ENCODE results near the gene KCNJ6. TPM values are rescaled to one million over a fixed set of nuclear protein-coding genes. Genes with fewer than 3 reads are reported as not detected.

The KCNJ6 gene
- total and polyA plus RNA-seq, 10 of the 15 experiments (the other 5 are each of a cell fraction or from before 2014, with no cell fraction given), result 0.03 to 0.07 (median 0.04) TPM; not detected in 7

DNA sequence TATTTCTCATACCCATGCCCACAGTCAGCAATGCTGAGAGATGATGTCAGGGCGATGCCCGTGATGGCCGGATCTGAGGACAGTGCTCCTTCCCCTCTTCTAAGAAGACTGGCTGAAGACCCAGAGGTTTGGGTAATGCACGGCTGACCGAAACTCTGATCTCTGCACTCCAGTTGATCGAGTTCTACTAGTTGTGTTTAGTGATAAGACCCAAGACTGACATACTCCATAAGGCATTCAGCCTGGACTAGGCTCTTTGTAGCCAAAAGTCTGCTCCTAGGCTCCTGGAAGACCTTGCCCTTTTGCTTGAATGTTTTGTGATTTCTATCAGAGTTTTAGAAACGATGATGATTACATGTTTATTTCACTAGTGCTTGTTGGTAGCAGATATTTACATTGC lies 298.2 kb downstream of the KCNJ6 start:
- no peak overlapping the region for H2AFZ ChIP-seq (ENCODE audit: control insufficient read depth, low read depth, low read length)
- WGBS (ENCODE audit: insufficient coverage, insufficient replicate concordance, low lambda C conversion rate, missing lambda C conversion rate), result 76% methylated on average over 7 of the region's 7 CpGs
- no peak overlapping the region for H3K27ac ChIP-seq (ENCODE audit: control insufficient read depth, insufficient read depth)
- in situ Hi-C loops (cut with MboI), result no loop called here
- ATAC-seq, result peak; percentile 26
- H3K9ac ChIP-seq (ENCODE audit: control insufficient read depth, insufficient read depth, low read length), result no peak overlapping the region
- intact Hi-C loops (cut with micrococcal nuclease; ENCODE audit: unreplicated experiment), result no loop called here
- H3K4me2 ChIP-seq (ENCODE audit: control insufficient read depth, insufficient read depth), result no peak overlapping the region
- RAD21 ChIA-PET (ENCODE audit: unreplicated experiment), result interaction anchor here (0.9 kb wide), 1 partner anchor 27 kb away, joined by 4 read pairs; no protein-coding TSS in a partner anchor
- TF ChIP-seq, protein P1, sequence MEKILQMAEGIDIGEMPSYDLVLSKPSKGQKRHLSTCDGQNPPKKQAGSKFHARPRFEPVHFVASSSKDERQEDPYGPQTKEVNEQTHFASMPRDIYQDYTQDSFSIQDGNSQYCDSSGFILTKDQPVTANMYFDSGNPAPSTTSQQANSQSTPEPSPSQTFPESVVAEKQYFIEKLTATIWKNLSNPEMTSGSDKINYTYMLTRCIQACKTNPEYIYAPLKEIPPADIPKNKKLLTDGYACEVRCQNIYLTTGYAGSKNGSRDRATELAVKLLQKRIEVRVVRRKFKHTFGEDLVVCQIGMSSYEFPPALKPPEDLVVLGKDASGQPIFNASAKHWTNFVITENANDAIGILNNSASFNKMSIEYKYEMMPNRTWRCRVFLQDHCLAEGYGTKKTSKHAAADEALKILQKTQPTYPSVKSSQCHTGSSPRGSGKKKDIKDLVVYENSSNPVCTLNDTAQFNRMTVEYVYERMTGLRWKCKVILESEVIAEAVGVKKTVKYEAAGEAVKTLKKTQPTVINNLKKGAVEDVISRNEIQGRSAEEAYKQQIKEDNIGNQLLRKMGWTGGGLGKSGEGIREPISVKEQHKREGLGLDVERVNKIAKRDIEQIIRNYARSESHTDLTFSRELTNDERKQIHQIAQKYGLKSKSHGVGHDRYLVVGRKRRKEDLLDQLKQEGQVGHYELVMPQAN (conservative IDR thresholded peaks at IDR 0.05), result no peak
- TF ChIP-seq NR2C1 (IDR thresholded peaks at IDR 0.05) (no peak), IRF4 (IDR thresholded peaks at IDR 0.05; ENCODE audit: low read depth, low read length) (no peak), IKZF2 (IDR thresholded peaks at IDR 0.05) (no peak), TARDBP (IDR thresholded peaks at IDR 0.05; ENCODE audit: borderline replicate concordance) (no peak), ESRRA (IDR thresholded peaks at IDR 0.05; ENCODE audit: low read length) (no peak), ZNF622 (IDR thresholded peaks at IDR 0.05) (no peak)
- TF ChIP-seq, protein P2, sequence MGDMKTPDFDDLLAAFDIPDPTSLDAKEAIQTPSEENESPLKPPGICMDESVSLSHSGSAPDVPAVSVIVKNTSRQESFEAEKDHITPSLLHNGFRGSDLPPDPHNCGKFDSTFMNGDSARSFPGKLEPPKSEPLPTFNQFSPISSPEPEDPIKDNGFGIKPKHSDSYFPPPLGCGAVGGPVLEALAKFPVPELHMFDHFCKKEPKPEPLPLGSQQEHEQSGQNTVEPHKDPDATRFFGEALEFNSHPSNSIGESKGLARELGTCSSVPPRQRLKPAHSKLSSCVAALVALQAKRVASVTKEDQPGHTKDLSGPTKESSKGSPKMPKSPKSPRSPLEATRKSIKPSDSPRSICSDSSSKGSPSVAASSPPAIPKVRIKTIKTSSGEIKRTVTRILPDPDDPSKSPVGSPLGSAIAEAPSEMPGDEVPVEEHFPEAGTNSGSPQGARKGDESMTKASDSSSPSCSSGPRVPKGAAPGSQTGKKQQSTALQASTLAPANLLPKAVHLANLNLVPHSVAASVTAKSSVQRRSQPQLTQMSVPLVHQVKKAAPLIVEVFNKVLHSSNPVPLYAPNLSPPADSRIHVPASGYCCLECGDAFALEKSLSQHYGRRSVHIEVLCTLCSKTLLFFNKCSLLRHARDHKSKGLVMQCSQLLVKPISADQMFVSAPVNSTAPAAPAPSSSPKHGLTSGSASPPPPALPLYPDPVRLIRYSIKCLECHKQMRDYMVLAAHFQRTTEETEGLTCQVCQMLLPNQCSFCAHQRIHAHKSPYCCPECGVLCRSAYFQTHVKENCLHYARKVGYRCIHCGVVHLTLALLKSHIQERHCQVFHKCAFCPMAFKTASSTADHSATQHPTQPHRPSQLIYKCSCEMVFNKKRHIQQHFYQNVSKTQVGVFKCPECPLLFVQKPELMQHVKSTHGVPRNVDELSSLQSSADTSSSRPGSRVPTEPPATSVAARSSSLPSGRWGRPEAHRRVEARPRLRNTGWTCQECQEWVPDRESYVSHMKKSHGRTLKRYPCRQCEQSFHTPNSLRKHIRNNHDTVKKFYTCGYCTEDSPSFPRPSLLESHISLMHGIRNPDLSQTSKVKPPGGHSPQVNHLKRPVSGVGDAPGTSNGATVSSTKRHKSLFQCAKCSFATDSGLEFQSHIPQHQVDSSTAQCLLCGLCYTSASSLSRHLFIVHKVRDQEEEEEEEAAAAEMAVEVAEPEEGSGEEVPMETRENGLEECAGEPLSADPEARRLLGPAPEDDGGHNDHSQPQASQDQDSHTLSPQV (IDR thresholded peaks at IDR 0.05), result no peak
- TF ChIP-seq, protein P3, sequence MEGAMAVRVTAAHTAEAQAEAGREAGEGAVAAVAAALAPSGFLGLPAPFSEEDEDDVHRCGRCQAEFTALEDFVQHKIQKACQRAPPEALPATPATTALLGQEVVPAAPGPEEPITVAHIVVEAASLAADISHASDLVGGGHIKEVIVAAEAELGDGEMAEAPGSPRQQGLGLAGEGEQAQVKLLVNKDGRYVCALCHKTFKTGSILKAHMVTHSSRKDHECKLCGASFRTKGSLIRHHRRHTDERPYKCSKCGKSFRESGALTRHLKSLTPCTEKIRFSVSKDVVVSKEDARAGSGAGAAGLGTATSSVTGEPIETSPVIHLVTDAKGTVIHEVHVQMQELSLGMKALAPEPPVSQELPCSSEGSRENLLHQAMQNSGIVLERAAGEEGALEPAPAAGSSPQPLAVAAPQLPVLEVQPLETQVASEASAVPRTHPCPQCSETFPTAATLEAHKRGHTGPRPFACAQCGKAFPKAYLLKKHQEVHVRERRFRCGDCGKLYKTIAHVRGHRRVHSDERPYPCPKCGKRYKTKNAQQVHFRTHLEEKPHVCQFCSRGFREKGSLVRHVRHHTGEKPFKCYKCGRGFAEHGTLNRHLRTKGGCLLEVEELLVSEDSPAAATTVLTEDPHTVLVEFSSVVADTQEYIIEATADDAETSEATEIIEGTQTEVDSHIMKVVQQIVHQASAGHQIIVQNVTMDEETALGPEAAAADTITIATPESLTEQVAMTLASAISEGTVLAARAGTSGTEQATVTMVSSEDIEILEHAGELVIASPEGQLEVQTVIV (IDR thresholded peaks at IDR 0.05; ENCODE audit: borderline replicate concordance, partially characterized antibody), result no peak
- TF ChIP-seq, protein P4, sequence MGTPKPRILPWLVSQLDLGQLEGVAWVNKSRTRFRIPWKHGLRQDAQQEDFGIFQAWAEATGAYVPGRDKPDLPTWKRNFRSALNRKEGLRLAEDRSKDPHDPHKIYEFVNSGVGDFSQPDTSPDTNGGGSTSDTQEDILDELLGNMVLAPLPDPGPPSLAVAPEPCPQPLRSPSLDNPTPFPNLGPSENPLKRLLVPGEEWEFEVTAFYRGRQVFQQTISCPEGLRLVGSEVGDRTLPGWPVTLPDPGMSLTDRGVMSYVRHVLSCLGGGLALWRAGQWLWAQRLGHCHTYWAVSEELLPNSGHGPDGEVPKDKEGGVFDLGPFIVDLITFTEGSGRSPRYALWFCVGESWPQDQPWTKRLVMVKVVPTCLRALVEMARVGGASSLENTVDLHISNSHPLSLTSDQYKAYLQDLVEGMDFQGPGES (IDR thresholded peaks at IDR 0.05), result no peak
- CTCF ChIA-PET, result interaction anchor here (2.0 to 2.6 kb wide), 2 partner anchors 23 to 25 kb away, joined by 7 to 8 read pairs; no protein-coding TSS in a partner anchor
- POLR2A ChIA-PET, result no interaction called here
- H3K4me3 ChIP-seq, result no peak overlapping the region
- no peak for FAIRE-seq
- no peaks in the 10 kb centered on the region for H3K36me3 ChIP-seq (ENCODE audit: control insufficient read depth in 2 of 2, insufficient read depth in 2 of 2, low read length in 1 of 2)
- SMC1A ChIA-PET (ENCODE audit: uncharacterized antibody, unreplicated experiment), result interaction anchor here (1.0 to 3.2 kb wide), 2 partner anchors 9 to 24 kb away, joined by 3 to 20 read pairs; no protein-coding TSS in a partner anchor
- DNase-seq (ENCODE audit: low read depth, low spot score), result no peak
- H4K20me1 ChIP-seq (ENCODE audit: control insufficient read depth, insufficient read depth), result no peaks in the 10 kb centered on the region
- no peaks in the 10 kb centered on the region for H3K79me2 ChIP-seq (ENCODE audit: control insufficient read depth, insufficient read depth, low read length)
- H3K9me3 ChIP-seq (replicated peaks; ENCODE audit: control insufficient read depth, insufficient read depth, low read length), result no peaks in the 10 kb centered on the region; the same call in 2 of the 3 replicates
- no TSS peak for BruUV-seq (replicated peaks)
- H3K27me3 ChIP-seq (replicated peaks in 1 of 2; ENCODE audit: control insufficient read depth in 2 of 2, insufficient read depth in 2 of 2, low read length in 1 of 2), result no peaks in the 10 kb centered on the region
- no peaks in the 10 kb centered on the region for H3K4me1 ChIP-seq (ENCODE audit: control insufficient read depth, insufficient read depth, low read length)

Data from GM12878 (cell line).